IMR-90 (cell line): ENCODE results near the gene ZC3H4. TPM values are rescaled to one million over a fixed set of nuclear protein-coding genes. Genes with fewer than 3 reads are reported as not detected.

Experiments
- ATAC-seq: fragments of 200-7000 bp; cut with Tn5 transposase; 2 replicates; pipeline ENCODE4 v1.9.1; 2020; ENCODE audit warnings: low read depth, mild to moderate bottlenecking, moderate library complexity
- BruUV-seq: library from RNA; stranded (reverse); fragments of 400-500 nt; replicated peaks from 2 replicates; lab custom pipeline; 2021; lab: Mats Ljungman, UMichigan
- CTCF ChIA-PET: fragments of 300-600 bp; formaldehyde crosslinking; extraction: SDS; loops from one replicate; lab custom pipeline; 2021; ENCODE audit warnings: antibody characterized with exemption; lab: Yijun Ruan, JAX
- POLR2A ChIA-PET: fragments of 300-600 bp; sonication (Branson Sonifier 250); formaldehyde crosslinking; loops from one replicate; lab custom pipeline; 2022; ENCODE audit warnings: antibody characterized with exemption; ENCODE audit not compliant: unreplicated experiment; lab: Charles Lee
- DNase-seq: peaks from one replicate; pipeline ENCODE4 v3.0.0; 2013
- H2AFZ ChIP-seq: replicated peaks from 2 replicates; pipeline ENCODE3; 2013; ENCODE audit warnings: low read length, mild to moderate bottlenecking; ENCODE audit not compliant: poor library complexity
- H2AK5ac ChIP-seq: 2 replicates; pipeline ENCODE4 v1.6.1; 2013; ENCODE audit warnings: low read depth, low read length, inconsistent platforms
- H2AK9ac ChIP-seq: replicated peaks from 2 replicates; pipeline ENCODE3; 2013; ENCODE audit warnings: mild to moderate bottlenecking, low read depth, low read length, moderate library complexity; ENCODE audit not compliant: poor library complexity
- H2BK120ac ChIP-seq: 2 replicates; pipeline ENCODE4 v1.6.1; 2013; ENCODE audit warnings: low read depth, low read length, inconsistent platforms
- H2BK15ac ChIP-seq: 3 replicates; pipeline ENCODE4 v1.6.1; 2013; ENCODE audit warnings: low read depth, low read length, inconsistent platforms
- H2BK20ac ChIP-seq: 2 replicates; pipeline ENCODE4 v1.6.1; 2013; ENCODE audit warnings: low read depth, mild to moderate bottlenecking, inconsistent platforms, low read length, moderate library complexity
- H2BK5ac ChIP-seq: 2 replicates; pipeline ENCODE4 v1.6.1; 2013; ENCODE audit warnings: mild to moderate bottlenecking, low read depth, low read length, inconsistent platforms; ENCODE audit not compliant: poor library complexity, severe bottlenecking
- H3K14ac ChIP-seq: replicated peaks from 2 replicates; pipeline ENCODE4 v1.6.1; 2013; ENCODE audit warnings: low read depth, low read length, inconsistent platforms
- H3K18ac ChIP-seq: 2 replicates; pipeline ENCODE4 v1.6.1; 2013; ENCODE audit warnings: low read depth, low read length, control low read depth
- H3K23ac ChIP-seq: 2 replicates; pipeline ENCODE4 v1.6.1; 2013; ENCODE audit warnings: low read depth, low read length, inconsistent platforms
- H3K27ac ChIP-seq: 2 replicates; pipeline ENCODE4 v1.5.1; 2013; ENCODE audit warnings: mild to moderate bottlenecking, control low read depth, low read length; ENCODE audit not compliant: insufficient read depth
- H3K27me3 ChIP-seq: 2 replicates; pipeline ENCODE4 v1.6.1; 2013; ENCODE audit warnings: low read length; ENCODE audit not compliant: control insufficient read depth, insufficient read depth
- H3K36me3 ChIP-seq: 2 replicates; pipeline ENCODE4 v1.6.1; 2013; ENCODE audit warnings: low read length, mixed read lengths; ENCODE audit not compliant: control insufficient read depth, insufficient read depth
- H3K4ac ChIP-seq: 2 replicates; pipeline ENCODE4 v1.6.1; 2013; ENCODE audit warnings: low read depth, low read length, inconsistent platforms
- H3K4me1 ChIP-seq: 2 replicates; pipeline ENCODE4 v1.6.1; 2013; ENCODE audit warnings: low read length, mixed read lengths; ENCODE audit not compliant: control insufficient read depth, insufficient read depth
- H3K4me2 ChIP-seq: 2 replicates; pipeline ENCODE4 v1.6.1; 2013; ENCODE audit warnings: low read depth, mild to moderate bottlenecking, control low read depth, low read length, moderate library complexity
- H3K4me3 ChIP-seq: 2 replicates; pipeline ENCODE4 v1.5.1; 2013; ENCODE audit warnings: low read depth, mild to moderate bottlenecking, control low read depth, low read length, moderate library complexity; ENCODE audit not compliant: insufficient read depth
- H3K56ac ChIP-seq: 2 replicates; pipeline ENCODE4 v1.6.1; 2013; ENCODE audit warnings: low read length, inconsistent platforms; ENCODE audit not compliant: insufficient read depth; ENCODE audit errors: extremely low read depth
- H3K79me1 ChIP-seq, 2 experiments: 2 replicates each; pipeline ENCODE4 v1.6.1; 2013; ENCODE audit warnings: low read length in 2 of 2, inconsistent platforms in 1 of 2, low read depth in 1 of 2
- H3K9ac ChIP-seq: 2 replicates; pipeline ENCODE4 v1.6.1; 2013; ENCODE audit warnings: low read depth, low read length, control low read depth
- H3K9me1 ChIP-seq: 2 replicates; pipeline ENCODE4 v1.6.1; 2013; ENCODE audit warnings: low read length, inconsistent platforms; ENCODE audit not compliant: insufficient read depth
- H3K9me3 ChIP-seq: 2 replicates; pipeline ENCODE4 v1.6.1; 2013; ENCODE audit warnings: low read length; ENCODE audit not compliant: control insufficient read depth, insufficient read depth
- H4K20me1 ChIP-seq: 2 replicates; pipeline ENCODE4 v1.6.1; 2013; ENCODE audit warnings: low read length, inconsistent platforms; ENCODE audit not compliant: insufficient read depth
- H4K5ac ChIP-seq: 2 replicates; pipeline ENCODE4 v1.6.1; 2013; ENCODE audit warnings: mild to moderate bottlenecking, low read depth, low read length, control low read depth
- H4K8ac ChIP-seq, 2 experiments: 2 replicates each; pipeline ENCODE4 v1.6.1; 2013; ENCODE audit warnings: low read depth in 2 of 2, low read length in 2 of 2, control low read depth in 1 of 2, inconsistent platforms in 1 of 2
- H4K91ac ChIP-seq: 2 replicates; pipeline ENCODE4 v1.6.1; 2013; ENCODE audit warnings: low read depth, low read length, inconsistent platforms; ENCODE audit not compliant: insufficient read depth
- CTCF ChIP-seq: conservative IDR thresholded peaks from 2 replicates; pipeline ENCODE4 v1.5.1; 2012; ENCODE audit warnings: mild to moderate bottlenecking, low read depth, low read length, improper control_type of control experiment
- ELK1 ChIP-seq: fragments of 150-350 bp; IDR thresholded peaks from 2 replicates; pipeline ENCODE4 v1.6.1; 2016; ENCODE audit warnings: low read depth, mild to moderate bottlenecking, low read length, moderate library complexity, borderline replicate concordance
- FOS ChIP-seq: fragments of 150-350 bp; IDR thresholded peaks from 2 replicates; pipeline ENCODE4 v1.6.1; 2016; ENCODE audit warnings: low read depth, low read length
- MAFK ChIP-seq: IDR thresholded peaks from 2 replicates; pipeline ENCODE4 v1.6.1; 2012; ENCODE audit warnings: low read depth, low read length, improper control_type of control experiment
- MAZ ChIP-seq: IDR thresholded peaks from 2 replicates; pipeline ENCODE4 v1.6.1; 2012; ENCODE audit warnings: low read depth, mild to moderate bottlenecking, low read length, improper control_type of control experiment, moderate library complexity, borderline replicate concordance
- NFE2L2 ChIP-seq: fragments of 150-350 bp; IDR thresholded peaks from 2 replicates; pipeline ENCODE4 v1.6.1; 2016; ENCODE audit warnings: low read depth, mild to moderate bottlenecking, low read length
- RCOR1 ChIP-seq: IDR thresholded peaks from 2 replicates; pipeline ENCODE4 v1.6.1; 2012; ENCODE audit warnings: mild to moderate bottlenecking, low read length, improper control_type of control experiment; ENCODE audit not compliant: insufficient replicate concordance
- RFX5 ChIP-seq: IDR thresholded peaks from 2 replicates; pipeline ENCODE4 v1.8.0; 2012; ENCODE audit warnings: low read depth, mild to moderate bottlenecking, low read length, moderate library complexity
- SMC3 ChIP-seq: fragments of 150-350 bp; IDR thresholded peaks from 2 replicates; pipeline ENCODE4 v1.6.1; 2016; ENCODE audit warnings: low read depth, mild to moderate bottlenecking, antibody characterized with exemption, low read length, moderate library complexity
- USF2 ChIP-seq: fragments of 150-350 bp; IDR thresholded peaks from 2 replicates; pipeline ENCODE4 v1.6.1; 2017; ENCODE audit warnings: mild to moderate bottlenecking, antibody characterized with exemption, low read length, low read depth
- WGBS, 2 experiments: methylation state at CpG; one replicate each; pipeline versions ENCODE4 v1.1.5 to v1.1.7; 2013; ENCODE audit warnings: missing lambda C conversion rate in 2 of 2; ENCODE audit not compliant: insufficient read length in 1 of 2; ENCODE audit errors: extremely low coverage in 2 of 2; 5-methylcytosine and 5-hydroxymethylcytosine counted together
- dilution Hi-C: fragments of 300-500 bp; cut with HindIII; formaldehyde crosslinking; loops from one replicate; pipeline ENCODE4 v1.14.3; 2018; ENCODE audit warnings: low sequenced_read_pairs; ENCODE audit not compliant: unreplicated experiment
- in situ Hi-C: fragments of 300-500 bp; cut with MboI; formaldehyde crosslinking; loops from 3 replicates; pipeline ENCODE4 v1.14.3; 2019; ENCODE audit warnings: low sequenced_read_pairs, inconsistent platforms, mixed read lengths
- intact Hi-C: fragments of 100-400 bp; cut with micrococcal nuclease; formaldehyde crosslinking; loops from 2 replicates; pipeline ENCODE4 v1.10.0; 2022
- polyA plus RNA-seq, 3 experiments: library from polyadenylated mRNA; depleted of rRNA; stranded (reverse); fragments of >200 nt; gene quantifications; 2 replicates each; pipeline ENCODE4 v1.2.3, GENCODE V29; 2012; ENCODE audit warnings: low replicate concordance in 1 of 3
- total RNA-seq: library from RNA; depleted of rRNA; stranded (reverse); fragments of >200 nt; gene quantifications from 2 replicates; pipeline ENCODE4 v1.2.3, GENCODE V29; 2012

ZC3H4 gene
- total and polyA plus RNA-seq, 2 of the 4 experiments (the other 2 are of a cell fraction): 3.9 to 8.9 TPM

GRCh38 chr19:47135156-47135555 lies 21.6 kb upstream of the ZC3H4 start:
- Histone ChIP-seq H3K4me2 (no peak overlapping the region), H4K8ac (no peak overlapping the region), H3K9me3 (no peaks in the 10 kb centered on the region), H2AK5ac (peak overlapping the region; percentile 74; the same call in 1 of the 2 replicates), H3K23ac (no peak overlapping the region), H2AFZ (no peak overlapping the region), H3K14ac (no peak overlapping the region), H2BK120ac (no peak overlapping the region), H2BK5ac (peak overlapping the region; percentile 3), H4K20me1 (peaks cover 81% of the 10 kb centered on the region), H2BK20ac (no peak overlapping the region), H3K9me1 (peaks cover 7% of the 10 kb centered on the region), H3K4me3 (no peak overlapping the region), H3K56ac (no peak overlapping the region), H3K79me1 (peaks cover 0 to 49% of the 10 kb centered on the region in 2 experiments; a peak in 2 of 4 replicates), H3K27me3 (no peaks in the 10 kb centered on the region), H4K91ac (no peak overlapping the region), H4K5ac (no peak overlapping the region), H3K4me1 (peaks cover 14% of the 10 kb centered on the region), H3K4ac (no peak overlapping the region), H2BK15ac (no peak overlapping the region), H3K36me3 (peaks cover 5% of the 10 kb centered on the region), H3K9ac (no peak overlapping the region), H3K18ac (no peak overlapping the region), H3K27ac (no peak overlapping the region), H2AK9ac (no peak overlapping the region)
- ATAC-seq: no peak
- no peak for DNase-seq
- in situ Hi-C loops (no loop called here), dilution Hi-C loops (no loop called here), intact Hi-C loops (no loop called here)
- no TSS peak for BruUV-seq
- WGBS, 2 experiments: no CpG with 5 or more reads among the region's 3 CpGs
- ChIA-PET CTCF (no interaction called here), POLR2A (no interaction called here)
- TF ChIP-seq CTCF (no peak), RFX5 (no peak), RCOR1 (no peak), MAZ (no peak), USF2 (no peak), SMC3 (no peak), ELK1 (no peak), MAFK (no peak), NFE2L2 (no peak), FOS (no peak)
